Peyer's patch (tissue), 4 donors: ENCODE measurements around the gene SNAPC4.

Experiments
- CTCF ChIP-seq, 6 experiments: fragments of 450-650 bp in 4 of 6; fragments of 200-600 bp in 2 of 6; sonication (generic) in 1 of 6; IDR thresholded peaks; one replicate each; pipeline ENCODE4 v1.5.1; 2017 to 2019; ENCODE audit warnings: antibody characterized with exemption in 6 of 6, mild to moderate bottlenecking in 3 of 6, moderate library complexity in 1 of 6
- POLR2A ChIP-seq, 2 donors: fragments of 450-650 bp; IDR thresholded peaks; one replicate each; pipeline ENCODE4 v1.5.1; 2017; ENCODE audit warnings: antibody characterized with exemption in 2 of 2, mild to moderate bottlenecking in 2 of 2, moderate library complexity in 2 of 2

GRCh38 chr9:136442265-136442664 is 42.3 kb upstream of the SNAPC4 start:
- TF ChIP-seq POLR2A (IDR thresholded peaks at IDR 0.05) (no peak), CTCF (IDR thresholded peaks at IDR 0.05) (no peak)
